Renal cortical epithelial cell (primary cell): ENCODE results near the gene WDR75. TPM values are rescaled to one million over a fixed set of nuclear protein-coding genes. Genes with fewer than 3 reads are reported as not detected.
"Not testable (repeated sequence)": the region's sequence is repeated elsewhere in the genome, so short reads cannot be mapped to it uniquely, and the experiment has no call there.

Source experiments
- DNase-seq: peaks from one replicate; pipeline ENCODE4 v3.0.0-alpha.2; 2011; ENCODE audit warnings: low read depth
- total RNA-seq: library from RNA; depleted of rRNA; stranded (reverse); fragments of >200 nt; gene quantifications from 2 replicates; pipeline ENCODE4 v1.2.3, GENCODE V29; 2014

The WDR75 gene
- 42.0 and 49.7 TPM in 2 replicates for total RNA-seq

- peak; percentile 89 for DNase-seq
Measured at GRCh38 chr2:189440947-189441708, at the start of gene WDR75. Gene WDR75 (plus strand): TSS chr2:189441474. CDS start chr2:189441493, 19 bp downstream.

- peak; percentile 99 for DNase-seq
Measured at GRCh38 chr2:189393440-189394111, 47.7 kb upstream of the WDR75 start.

- no peak for DNase-seq
Measured at GRCh38 chr2:189394525-189394924, 46.7 kb upstream of the WDR75 start.

GRCh38 chr2:189402932-189403331 lies 38.3 kb upstream of the WDR75 start:
- peak; percentile 42 for DNase-seq

- no peak for DNase-seq
Measured at GRCh38 chr2:189406586-189407233, 34.6 kb upstream of the WDR75 start.

GRCh38 chr2:189407281-189408209 lies 33.7 kb upstream of the WDR75 start:
- no peak for DNase-seq

GRCh38 chr2:189408294-189408693 lies 33.0 kb upstream of the WDR75 start:
- DNase-seq, result no peak

- no peak for DNase-seq
Measured at GRCh38 chr2:189409131-189409530, 32.1 kb upstream of the WDR75 start.

- peak; percentile 30 for DNase-seq
Measured at GRCh38 chr2:189409647-189410046, 31.6 kb upstream of the WDR75 start.

GRCh38 chr2:189411860-189412259 lies 29.4 kb upstream of the WDR75 start:
- no peak for DNase-seq

- peak; percentile 45 for DNase-seq
Measured at GRCh38 chr2:189412330-189412953, 28.8 kb upstream of the WDR75 start.

GRCh38 chr2:189413249-189413648 lies 28.0 kb upstream of the WDR75 start:
- DNase-seq, result no peak

GRCh38 chr2:189421644-189422043 lies 19.6 kb upstream of the WDR75 start:
- DNase-seq, result peak; percentile 80

GRCh38 chr2:189424961-189425360 lies 16.3 kb upstream of the WDR75 start:
- DNase-seq, result no peak

GRCh38 chr2:189425676-189426075 lies 15.6 kb upstream of the WDR75 start:
- no peak for DNase-seq

- DNase-seq, result no peak
Measured at GRCh38 chr2:189426886-189427285, 14.4 kb upstream of the WDR75 start.

- DNase-seq, result no peak
Measured at GRCh38 chr2:189427872-189428271, 13.4 kb upstream of the WDR75 start.

- not testable (repeated sequence) for DNase-seq
Measured at GRCh38 chr2:189430448-189430847, 10.8 kb upstream of the WDR75 start.

- DNase-seq, result not testable (repeated sequence)
Measured at GRCh38 chr2:189435803-189436202, 5.5 kb upstream of the WDR75 start.

- DNase-seq, result no peak
Measured at GRCh38 chr2:189437926-189438325, 3.3 kb upstream of the WDR75 start.

GRCh38 chr2:189439342-189439741 lies 1.9 kb upstream of the WDR75 start:
- DNase-seq, result no peak
